Inflammatory macrophage treated with lipopolysaccharide for 4 hours (primary cell): ENCODE data around the gene OR5M10.
"Not testable (repeated sequence)": the region's sequence is repeated elsewhere in the genome, so short reads cannot be mapped to it uniquely, and the experiment has no call there.

Experiments used
- DNase-seq: peaks from one replicate; pipeline ENCODE4 v3.0.0-alpha.2; 2020

Gene OR5M10

GRCh38 chr11:56577621-56578020 is at the start of gene OR5M10:
OR5M10 (minus strand) TSS chr11:56577721; CDS start chr11:56577721, 0 bp downstream.
- no peak for DNase-seq

- no peak for DNase-seq
These were observed 48.4 kb upstream of the OR5M10 start for GRCh38 chr11:56625946-56626345.

DNA sequence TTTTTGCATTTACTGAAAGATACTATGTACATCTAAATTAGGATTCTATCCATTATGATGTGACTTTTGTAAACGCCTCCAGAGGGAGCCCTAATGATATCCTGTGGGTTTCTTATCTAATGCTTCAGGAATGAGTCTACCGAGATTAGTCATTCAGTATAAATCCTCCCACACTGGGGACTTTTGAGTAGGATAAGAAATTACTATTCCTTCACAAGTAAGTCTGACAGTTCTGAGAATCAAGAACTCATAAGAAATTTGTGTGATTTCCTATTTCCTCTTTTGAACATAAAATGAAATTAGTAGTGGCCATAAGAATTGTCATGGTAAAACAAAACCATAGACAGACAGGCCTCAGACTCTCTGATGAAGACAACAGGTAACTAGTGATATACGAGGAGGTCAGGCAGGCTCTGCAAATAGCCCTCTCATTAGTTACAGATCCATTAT is 47.2 kb upstream of the OR5M10 start:
- peak; percentile 66 for DNase-seq

DNA sequence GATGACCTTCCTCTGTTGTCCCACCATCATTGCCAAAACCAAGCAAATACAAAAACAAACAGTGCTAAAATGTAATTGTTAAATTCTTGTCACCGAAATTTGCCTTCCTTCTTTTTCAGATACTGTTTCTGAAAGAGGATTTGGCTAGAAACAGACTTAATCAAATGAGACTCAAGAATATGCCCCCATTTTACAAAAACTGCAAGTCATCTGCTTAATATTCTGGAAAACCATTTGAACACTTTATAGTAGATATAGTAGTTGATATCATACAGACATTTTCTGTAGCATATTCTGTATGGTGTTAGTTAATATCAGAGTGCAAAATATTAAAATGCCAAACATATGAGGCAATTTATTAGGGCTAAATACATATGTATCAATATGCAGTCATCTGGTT is 33.7 kb upstream of the OR5M10 start:
- DNase-seq = no peak

GRCh38 chr11:56592088-56592717 is 14.7 kb upstream of the OR5M10 start:
- not testable (repeated sequence) for DNase-seq

- DNase-seq = no peak
These were observed 18.9 kb downstream of the OR5M10 start for GRCh38 chr11:56558574-56558973.

- not testable (repeated sequence) for DNase-seq
These were observed 22.8 kb downstream of the OR5M10 start for GRCh38 chr11:56554691-56555090.

GRCh38 chr11:56545531-56545930 is 32.0 kb downstream of the OR5M10 start:
- DNase-seq = no peak

- DNase-seq = no peak
These were observed 33.8 kb downstream of the OR5M10 start for GRCh38 chr11:56543739-56544138.

- no peak for DNase-seq
These were observed 34.4 kb downstream of the OR5M10 start, which contains the start of gene OR5M11 for GRCh38 chr11:56543157-56543556. OR5M11 (minus strand) TSS chr11:56543257; CDS start chr11:56543257, 0 bp downstream.

- no peak for DNase-seq
These were observed 44.3 kb downstream of the OR5M10 start for GRCh38 chr11:56533054-56533740.

- DNase-seq = no peak
These were observed 45.7 kb downstream of the OR5M10 start for GRCh38 chr11:56531856-56532255.
